Activated CD8-positive, alpha-beta T cell treated with anti-CD3 and anti-CD28 coated beads for 36 hours (primary cell): ENCODE measurements around the gene VAMP5. TPM values are rescaled to one million over a fixed set of nuclear protein-coding genes. Genes with fewer than 3 reads are reported as not detected.

ENCODE experiments used
- ATAC-seq: fragments of 200-7000 bp; cut with Tn5 transposase; one replicate; pipeline ENCODE4 v1.10.0; 2021; ENCODE audit warnings: mild to moderate bottlenecking, moderate library complexity
- CTCF ChIA-PET: fragments of 350-600 bp; sonication (Branson Sonifier 250); formaldehyde crosslinking; loops from one replicate; lab custom pipeline; 2021; ENCODE audit warnings: antibody characterized with exemption; lab: Charles Lee
- POLR2A ChIA-PET: fragments of 350-600 bp; sonication (Branson Sonifier 250); formaldehyde crosslinking; loops from one replicate; lab custom pipeline; 2021; ENCODE audit warnings: antibody characterized with exemption; lab: Charles Lee
- DNase-seq: peaks from one replicate; pipeline ENCODE4 v3.0.0-alpha.2; 2020
- H3K27ac Mint-ChIP-seq: one replicate; pipeline ENCODE4 v1.8.0; 2021; ENCODE audit warnings: mild to moderate bottlenecking, mixed read lengths
- H3K27me3 Mint-ChIP-seq: one replicate; pipeline ENCODE4 v1.8.0; 2021; ENCODE audit warnings: mixed read lengths
- H3K36me3 Mint-ChIP-seq: one replicate; pipeline ENCODE4 v1.8.0; 2021; ENCODE audit warnings: low read depth, mixed read lengths
- H3K4me1 Mint-ChIP-seq: one replicate; pipeline ENCODE4 v1.8.0; 2021; ENCODE audit warnings: low read depth, mixed read lengths
- H3K4me3 Mint-ChIP-seq: one replicate; pipeline ENCODE4 v1.8.0; 2021; ENCODE audit warnings: mild to moderate bottlenecking, moderate library complexity, mixed read lengths
- H3K9me3 Mint-ChIP-seq: one replicate; pipeline ENCODE4 v1.8.0; 2021; ENCODE audit warnings: mixed read lengths
- intact Hi-C: fragments of 100-400 bp; cut with micrococcal nuclease; formaldehyde crosslinking; loops from one replicate; pipeline ENCODE4 v1.10.0; 2022
- total RNA-seq, 2 experiments: library from RNA; stranded (reverse); gene quantifications; one replicate each; pipeline ENCODE4 v1.2.3, GENCODE V29; 2021
- TF ChIP-seq, protein P1 (sequence below): fragments of 200-600 bp; IDR thresholded peaks from one replicate; pipeline ENCODE4 v1.8.0; 2022; ENCODE audit warnings: antibody characterized with exemption, mild to moderate bottlenecking

The VAMP5 gene
- total RNA-seq, 2 experiments from 2014 or later = 28.0 to 29.4 TPM

DNA sequence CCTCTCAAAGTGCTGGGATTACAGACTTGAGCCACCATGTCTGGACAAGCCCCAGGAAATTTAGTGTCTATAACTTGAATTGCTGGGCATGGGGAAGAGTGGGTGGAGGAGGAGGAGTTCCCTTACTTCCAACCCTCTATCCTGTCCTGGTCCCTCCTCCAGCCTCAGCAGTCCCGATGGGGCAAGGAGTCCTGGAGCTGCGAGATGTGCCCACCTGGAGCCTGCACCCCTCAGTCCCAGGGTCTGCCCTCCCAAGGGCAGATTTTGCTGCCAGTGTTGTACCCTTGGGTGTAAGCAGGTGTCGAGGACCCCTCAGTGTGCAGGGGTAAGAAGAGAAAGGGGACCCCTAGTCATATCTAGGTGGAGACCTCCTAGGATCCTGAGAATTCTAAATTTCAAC is 4.0 kb upstream of the VAMP5 start:
- no peak for ATAC-seq
- Mint-ChIP-seq H3K27ac (no peak overlapping the region), H3K36me3 (peaks cover 23% of the 10 kb centered on the region), H3K9me3 (no peaks in the 10 kb centered on the region), H3K27me3 (no peaks in the 10 kb centered on the region), H3K4me1 (peaks cover 41% of the 10 kb centered on the region), H3K4me3 (no peak overlapping the region)
- intact Hi-C loops = no loop called here
- TF ChIP-seq, protein P1, sequence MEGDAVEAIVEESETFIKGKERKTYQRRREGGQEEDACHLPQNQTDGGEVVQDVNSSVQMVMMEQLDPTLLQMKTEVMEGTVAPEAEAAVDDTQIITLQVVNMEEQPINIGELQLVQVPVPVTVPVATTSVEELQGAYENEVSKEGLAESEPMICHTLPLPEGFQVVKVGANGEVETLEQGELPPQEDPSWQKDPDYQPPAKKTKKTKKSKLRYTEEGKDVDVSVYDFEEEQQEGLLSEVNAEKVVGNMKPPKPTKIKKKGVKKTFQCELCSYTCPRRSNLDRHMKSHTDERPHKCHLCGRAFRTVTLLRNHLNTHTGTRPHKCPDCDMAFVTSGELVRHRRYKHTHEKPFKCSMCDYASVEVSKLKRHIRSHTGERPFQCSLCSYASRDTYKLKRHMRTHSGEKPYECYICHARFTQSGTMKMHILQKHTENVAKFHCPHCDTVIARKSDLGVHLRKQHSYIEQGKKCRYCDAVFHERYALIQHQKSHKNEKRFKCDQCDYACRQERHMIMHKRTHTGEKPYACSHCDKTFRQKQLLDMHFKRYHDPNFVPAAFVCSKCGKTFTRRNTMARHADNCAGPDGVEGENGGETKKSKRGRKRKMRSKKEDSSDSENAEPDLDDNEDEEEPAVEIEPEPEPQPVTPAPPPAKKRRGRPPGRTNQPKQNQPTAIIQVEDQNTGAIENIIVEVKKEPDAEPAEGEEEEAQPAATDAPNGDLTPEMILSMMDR = no peak
- ChIA-PET POLR2A (interaction anchor here (0.8 to 1.8 kb wide), 3 partner anchors 12 to 161 kb away, joined by 3 to 7 read pairs (median 4); partner anchors contain the start of gene RNF181), CTCF (no interaction called here)
- no peak for DNase-seq

DNA sequence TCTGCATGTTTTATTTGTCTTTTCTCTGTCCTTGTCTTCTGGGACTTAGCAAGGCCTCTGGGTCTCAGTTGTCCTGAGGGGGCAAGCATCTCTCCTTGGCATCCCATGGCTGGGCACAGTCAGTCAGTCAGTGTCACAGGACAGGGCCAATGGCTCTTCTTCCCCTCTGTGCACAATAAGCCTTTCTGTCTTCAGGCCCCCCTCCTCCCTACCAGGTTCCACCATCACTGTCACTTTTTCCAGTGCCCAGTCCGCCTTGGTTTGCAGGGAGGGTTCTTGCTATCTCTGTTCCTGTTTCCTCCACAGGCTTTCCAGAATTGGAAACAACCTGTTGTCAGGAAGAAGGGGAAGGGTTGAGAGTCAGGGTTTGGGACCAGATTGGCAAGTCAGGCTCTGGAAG is 1.7 kb upstream of the VAMP5 start:
- POLR2A ChIA-PET = interaction anchor here (1.8 to 3.3 kb wide), 2 partner anchors 13 to 43 kb away, joined by 13 to 21 read pairs; partner anchors contain the start of genes MAT2A and RNF181
- peaks cover 50% of the 10 kb centered on the region for H3K4me1 Mint-ChIP-seq
- H3K4me3 Mint-ChIP-seq = no peak overlapping the region
- no peak overlapping the region for H3K27ac Mint-ChIP-seq
- no peaks in the 10 kb centered on the region for H3K9me3 Mint-ChIP-seq
- H3K36me3 Mint-ChIP-seq = peaks cover 23% of the 10 kb centered on the region
- TF ChIP-seq, protein P1 = no peak
- DNase-seq (no peak), ATAC-seq (no peak)
- intact Hi-C loops = no loop called here
- CTCF ChIA-PET = no interaction called here
- no peaks in the 10 kb centered on the region for H3K27me3 Mint-ChIP-seq

DNA sequence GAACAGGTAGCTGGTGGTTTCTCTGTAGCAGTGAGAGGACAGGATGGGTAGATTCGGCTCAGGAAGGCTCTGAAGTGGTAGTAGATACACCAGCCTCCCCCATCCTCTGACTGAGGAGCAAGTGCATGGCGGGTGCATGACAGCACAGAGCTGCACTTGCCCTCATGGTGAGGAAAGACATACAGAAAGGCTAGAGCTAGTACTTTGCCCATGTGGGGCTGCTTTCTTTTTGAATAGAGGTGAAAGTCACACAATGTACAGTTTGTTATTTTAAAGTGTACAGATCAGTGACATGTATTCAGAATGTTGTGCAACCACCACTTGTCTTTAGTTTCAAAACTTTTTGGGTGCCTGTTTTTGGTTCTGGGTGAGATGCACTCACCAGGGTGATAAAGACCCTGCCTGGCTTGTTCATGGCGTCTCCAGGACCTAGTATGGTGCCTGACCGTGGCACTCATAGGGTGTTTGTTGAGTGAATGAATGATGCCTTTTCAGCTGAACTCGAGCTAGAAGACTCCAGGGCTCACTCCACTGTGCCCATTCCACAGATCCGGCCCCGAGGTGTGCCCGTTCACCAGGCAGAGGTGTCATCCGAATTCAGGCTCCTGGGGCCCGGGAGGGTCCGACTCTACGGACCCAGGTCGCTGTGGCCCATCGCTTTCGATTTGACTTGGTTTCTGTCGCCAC is 421 bp upstream of the VAMP5 start:
- CTCF ChIA-PET = interaction anchor here (1.2 to 1.3 kb wide), 2 partner anchors 18 to 54 kb away, joined by 3 to 5 read pairs; partner anchors contain the start of gene TMEM150A
- Mint-ChIP-seq H3K9me3 (no peaks in the 10 kb centered on the region), H3K27me3 (no peaks in the 10 kb centered on the region), H3K4me3 (peak overlapping the region; percentile 81), H3K36me3 (peaks cover 22% of the 10 kb centered on the region), H3K27ac (peak overlapping the region; percentile 90), H3K4me1 (peaks cover 52% of the 10 kb centered on the region)
- POLR2A ChIA-PET = interaction anchor here (0.5 to 3.3 kb wide), 5 partner anchors 9 to 45 kb away, joined by 3 to 21 read pairs (median 13); partner anchors contain the start of genes MAT2A, RNF181 and TMEM150A
- peak; percentile 52 for ATAC-seq
- intact Hi-C loops = no loop called here
- TF ChIP-seq, protein P1 = no peak
- peak; percentile 62 for DNase-seq

DNA sequence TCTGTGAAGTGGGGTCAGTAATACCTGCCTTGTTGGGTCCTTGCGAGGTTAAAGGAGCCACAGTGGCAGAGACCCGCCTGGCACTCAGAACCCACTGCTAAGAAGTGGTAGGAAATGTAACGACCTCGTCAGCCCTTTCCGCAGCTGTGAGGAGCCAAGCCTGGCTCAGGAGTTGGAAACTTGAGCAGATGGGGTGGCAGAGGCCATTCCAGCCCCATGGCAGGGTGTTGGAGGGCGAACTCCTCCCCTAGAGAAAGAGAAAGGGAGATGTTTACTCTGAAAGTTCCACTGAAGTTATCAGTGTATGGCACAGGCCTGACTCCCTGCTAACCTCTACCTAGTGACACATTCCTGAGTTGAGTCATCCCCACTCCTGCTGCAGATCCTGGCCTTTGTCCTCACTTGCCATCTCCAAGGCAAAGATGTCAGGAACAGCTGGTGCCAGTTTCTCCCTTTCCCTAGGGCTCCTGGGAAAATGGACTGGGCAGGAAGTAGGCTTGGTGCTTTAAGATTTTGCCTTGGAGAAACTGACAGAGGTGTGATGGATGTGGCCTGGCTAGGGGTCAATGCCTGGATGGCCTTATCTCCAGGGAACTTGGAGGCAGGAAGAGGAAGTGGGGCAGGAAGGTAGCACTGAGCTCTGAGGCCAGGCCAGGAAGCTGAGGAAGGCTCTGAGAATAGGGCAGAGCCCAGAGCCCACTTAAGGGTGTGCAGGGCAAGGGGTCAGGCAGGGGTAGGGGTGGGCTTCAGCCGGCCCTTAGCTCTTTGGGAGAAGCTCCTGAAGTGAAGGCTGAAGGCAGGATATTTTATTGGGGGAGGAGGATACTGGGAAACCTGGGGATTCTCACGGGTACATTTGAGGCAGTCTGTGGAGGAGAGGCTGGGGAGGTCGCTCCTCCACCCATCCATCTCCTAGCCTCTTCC is 888 bp downstream of the VAMP5 start:
- Mint-ChIP-seq H3K9me3 (no peaks in the 10 kb centered on the region), H3K27me3 (no peaks in the 10 kb centered on the region), H3K4me3 (peak overlapping the region; percentile 81), H3K4me1 (peaks cover 40% of the 10 kb centered on the region), H3K36me3 (peaks cover 18% of the 10 kb centered on the region), H3K27ac (peak overlapping the region; percentile 91)
- DNase-seq = peak; percentile 33
- ChIA-PET POLR2A (interaction anchor here (1.0 to 3.3 kb wide), 6 partner anchors 9 to 166 kb away, joined by 4 to 21 read pairs (median 11); partner anchors contain the start of genes MAT2A, RNF181, SH2D6 and TMEM150A), CTCF (interaction anchor here (0.7 to 1.6 kb wide), 3 partner anchors 10 to 19 kb away, joined by 3 to 5 read pairs (median 3); partner anchors contain the start of genes RNF181 and TMEM150A)
- ATAC-seq = peak; percentile 70
- TF ChIP-seq, protein P1 = no peak
- intact Hi-C loops = no loop called here
